OCI-LY1 (cell line): Measurements from ENCODE around the gene PAX2.

ENCODE experiments used
- EZH2 ChIP-seq: fragments of 200-600 bp; sonication (generic), shearing (Covaris generic); IDR thresholded peaks from 2 replicates; pipeline ENCODE4 v1.8.0; 2017; ENCODE audit warnings: borderline replicate concordance, mixed run types, mild to moderate bottlenecking, antibody characterized with exemption, low read length, moderate library complexity, mixed read lengths
- TF ChIP-seq, protein P1 (sequence below): fragments of 200-600 bp; sonication (generic), shearing (Covaris generic); IDR thresholded peaks from 2 replicates; pipeline ENCODE4 v1.5.1; 2017; ENCODE audit warnings: mild to moderate bottlenecking, antibody characterized with exemption, low read length, moderate library complexity, mixed read lengths

DNA sequence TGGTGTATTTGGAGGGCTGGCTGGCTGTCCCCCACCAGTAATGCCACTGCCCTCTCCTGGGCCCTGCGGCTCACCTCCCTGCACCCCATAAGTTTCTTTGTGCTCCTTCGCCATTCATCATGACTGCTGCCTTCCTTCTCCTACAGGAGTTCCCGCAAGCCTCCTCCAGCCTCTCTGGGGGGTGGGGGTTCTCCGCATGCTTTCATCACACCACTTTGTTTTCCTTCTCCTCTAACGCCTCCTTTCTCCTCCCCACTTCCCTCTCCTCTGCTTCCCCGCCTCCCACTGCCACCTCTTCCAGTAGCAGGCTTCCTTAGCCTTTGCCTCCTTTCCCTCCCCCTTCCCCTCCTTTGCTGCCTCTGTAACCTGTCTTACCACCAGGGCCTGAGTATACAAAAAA, 58.1 kb downstream of the PAX2 start:
- TF ChIP-seq, protein P1, sequence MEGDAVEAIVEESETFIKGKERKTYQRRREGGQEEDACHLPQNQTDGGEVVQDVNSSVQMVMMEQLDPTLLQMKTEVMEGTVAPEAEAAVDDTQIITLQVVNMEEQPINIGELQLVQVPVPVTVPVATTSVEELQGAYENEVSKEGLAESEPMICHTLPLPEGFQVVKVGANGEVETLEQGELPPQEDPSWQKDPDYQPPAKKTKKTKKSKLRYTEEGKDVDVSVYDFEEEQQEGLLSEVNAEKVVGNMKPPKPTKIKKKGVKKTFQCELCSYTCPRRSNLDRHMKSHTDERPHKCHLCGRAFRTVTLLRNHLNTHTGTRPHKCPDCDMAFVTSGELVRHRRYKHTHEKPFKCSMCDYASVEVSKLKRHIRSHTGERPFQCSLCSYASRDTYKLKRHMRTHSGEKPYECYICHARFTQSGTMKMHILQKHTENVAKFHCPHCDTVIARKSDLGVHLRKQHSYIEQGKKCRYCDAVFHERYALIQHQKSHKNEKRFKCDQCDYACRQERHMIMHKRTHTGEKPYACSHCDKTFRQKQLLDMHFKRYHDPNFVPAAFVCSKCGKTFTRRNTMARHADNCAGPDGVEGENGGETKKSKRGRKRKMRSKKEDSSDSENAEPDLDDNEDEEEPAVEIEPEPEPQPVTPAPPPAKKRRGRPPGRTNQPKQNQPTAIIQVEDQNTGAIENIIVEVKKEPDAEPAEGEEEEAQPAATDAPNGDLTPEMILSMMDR: no peak
- no peak for TF ChIP-seq EZH2
